GM12878 (cell line): ENCODE results near the gene NFKBIZ. TPM values are rescaled to one million over a fixed set of nuclear protein-coding genes. Genes with fewer than 3 reads are reported as not detected.

Experiments used
- ATAC-seq: fragments of 200-7000 bp; cut with Tn5 transposase; 3 replicates; pipeline ENCODE4 v1.9.1; 2020; ENCODE audit warnings: mild to moderate bottlenecking, moderate library complexity
- BruUV-seq: library from RNA; stranded (reverse); fragments of 400-500 nt; replicated peaks from 2 replicates; lab custom pipeline; 2021; lab: Mats Ljungman, UMichigan
- CTCF ChIA-PET: fragments of 300-600 bp; sonication (Branson Sonifier 250); formaldehyde crosslinking; extraction: SDS; loops from one replicate; lab custom pipeline; 2021; ENCODE audit warnings: inconsistent platforms; lab: Yijun Ruan, JAX
- POLR2A ChIA-PET: fragments of 350-600 bp; formaldehyde crosslinking; extraction: SDS; loops from one replicate; lab custom pipeline; 2021; ENCODE audit warnings: inconsistent platforms; lab: Charles Lee
- RAD21 ChIA-PET: fragments of 300-600 bp; sonication (Branson Sonifier 250); formaldehyde crosslinking; loops from one replicate; lab custom pipeline; 2023; ENCODE audit warnings: antibody characterized with exemption; ENCODE audit not compliant: unreplicated experiment; lab: Charles Lee
- SMC1A ChIA-PET: fragments of 300-600 bp; sonication (Branson Sonifier 250); formaldehyde crosslinking; loops from one replicate; lab custom pipeline; 2023; ENCODE audit not compliant: unreplicated experiment, uncharacterized antibody; lab: Charles Lee
- DNase-seq: peaks from one replicate; pipeline ENCODE4 v3.0.0-alpha.2; 2011; ENCODE audit warnings: low read depth, low spot score
- FAIRE-seq: peaks from 3 replicates; lab custom pipeline; 2011; peaks lifted over from hg19 to GRCh38; lab: Jason Lieb, UNC
- H2AFZ ChIP-seq: 2 replicates; pipeline ENCODE4 v1.6.0; 2011; ENCODE audit warnings: low read depth, low read length, control low read depth; ENCODE audit not compliant: control insufficient read depth
- H3K27ac ChIP-seq: 2 replicates; pipeline ENCODE4 v1.5.1; 2011; ENCODE audit warnings: control low read depth; ENCODE audit not compliant: control insufficient read depth, insufficient read depth
- H3K27me3 ChIP-seq, 2 experiments: replicated peaks in 1 of 2; 2 replicates each; pipeline versions ENCODE4 v1.6.0 to v1.6.1; 2011; ENCODE audit warnings: low read length in 1 of 2; ENCODE audit not compliant: control insufficient read depth in 2 of 2, insufficient read depth in 2 of 2
- H3K36me3 ChIP-seq, 2 experiments: 2 replicates each; pipeline ENCODE4 v1.5.1; 2011; ENCODE audit warnings: low read length in 1 of 2; ENCODE audit not compliant: control insufficient read depth in 2 of 2, insufficient read depth in 2 of 2
- H3K4me1 ChIP-seq: 2 replicates; pipeline ENCODE4 v1.6.1; 2011; ENCODE audit warnings: mild to moderate bottlenecking, low read length, moderate library complexity, mixed read lengths; ENCODE audit not compliant: control insufficient read depth, insufficient read depth
- H3K4me2 ChIP-seq: 2 replicates; pipeline ENCODE4 v1.6.0; 2011; ENCODE audit warnings: control low read depth; ENCODE audit not compliant: control insufficient read depth, insufficient read depth
- H3K4me3 ChIP-seq: fragments of 200-600 bp; sonication (generic); 2 replicates; pipeline ENCODE4 v1.5.1; 2016
- H3K79me2 ChIP-seq: 2 replicates; pipeline ENCODE4 v1.6.0; 2011; ENCODE audit warnings: low read length; ENCODE audit not compliant: control insufficient read depth, insufficient read depth
- H3K9ac ChIP-seq: 2 replicates; pipeline ENCODE4 v1.8.0; 2011; ENCODE audit warnings: low read length, control low read depth, mixed read lengths; ENCODE audit not compliant: control insufficient read depth, insufficient read depth
- H3K9me3 ChIP-seq: replicated peaks from 3 replicates; pipeline ENCODE4 v1.5.1; 2011; ENCODE audit warnings: mild to moderate bottlenecking, low read length; ENCODE audit not compliant: control insufficient read depth, insufficient read depth
- H4K20me1 ChIP-seq: 2 replicates; pipeline ENCODE4 v1.6.0; 2011; ENCODE audit not compliant: control insufficient read depth, insufficient read depth
- BHLHE40 ChIP-seq, 2 experiments: fragments of 450-650 bp in 1 of 2; IDR thresholded peaks; 2 replicates each; pipeline ENCODE4 v1.6.1; 2011 to 2017; ENCODE audit warnings: low read depth in 2 of 2, borderline replicate concordance in 1 of 2, improper control_type of control experiment in 1 of 2, low read length in 1 of 2, mild to moderate bottlenecking in 1 of 2
- CBX3 ChIP-seq: fragments of 200-600 bp; sonication (generic); IDR thresholded peaks from 2 replicates; pipeline ENCODE4 v1.6.1; 2016; ENCODE audit warnings: low read depth, borderline replicate concordance
- CREM ChIP-seq: IDR thresholded peaks from 2 replicates; pipeline ENCODE4 v1.6.1; 2014; ENCODE audit warnings: antibody characterized with exemption, low read depth
- EP300 ChIP-seq, 2 experiments: fragments of 150-350 bp in 1 of 2; IDR thresholded peaks; 2 replicates each; pipeline ENCODE4 v1.6.1; 2011 to 2012; ENCODE audit warnings: low read depth in 2 of 2, low read length in 2 of 2, borderline replicate concordance in 1 of 2, improper control_type of control experiment in 1 of 2, inconsistent platforms in 1 of 2; ENCODE audit not compliant: control insufficient read depth in 1 of 2
- FOXM1 ChIP-seq: IDR thresholded peaks from 2 replicates; pipeline ENCODE4 v1.6.1; 2012; ENCODE audit warnings: low read depth, mild to moderate bottlenecking, inconsistent platforms, low read length, moderate library complexity
- IKZF2 ChIP-seq, 2 experiments: fragments of 450-650 bp; IDR thresholded peaks; 2 replicates each; pipeline ENCODE4 v1.6.1; 2017; ENCODE audit warnings: mild to moderate bottlenecking in 2 of 2, moderate library complexity in 2 of 2
- KAT2A ChIP-seq: conservative IDR thresholded peaks from 2 replicates; pipeline ENCODE4 v1.6.1; 2011; ENCODE audit warnings: low read depth, low read length; ENCODE audit not compliant: control insufficient read depth
- MEF2A ChIP-seq: IDR thresholded peaks from 2 replicates; pipeline ENCODE4 v1.6.1; 2011; ENCODE audit warnings: low read depth, mild to moderate bottlenecking, low read length, moderate library complexity; ENCODE audit not compliant: insufficient read depth
- NR2F1 ChIP-seq: fragments of 450-650 bp; conservative IDR thresholded peaks from 2 replicates; pipeline ENCODE4 v1.6.1; 2017; ENCODE audit warnings: mild to moderate bottlenecking
- RELB ChIP-seq: fragments of 450-650 bp; IDR thresholded peaks from 2 replicates; pipeline ENCODE4 v1.6.1; 2017; ENCODE audit warnings: low read depth, mild to moderate bottlenecking, moderate library complexity
- RUNX3 ChIP-seq: IDR thresholded peaks from 2 replicates; pipeline ENCODE4 v1.6.1; 2012; ENCODE audit warnings: low read length, inconsistent platforms
- SIN3A ChIP-seq: IDR thresholded peaks from 2 replicates; pipeline ENCODE4 v1.6.1; 2012; ENCODE audit warnings: low read depth, low read length, improper control_type of control experiment
- TCF7 ChIP-seq: IDR thresholded peaks from 2 replicates; pipeline ENCODE4 v1.6.1; 2014; ENCODE audit warnings: antibody characterized with exemption, borderline replicate concordance
- WRNIP1 ChIP-seq: IDR thresholded peaks from 2 replicates; pipeline ENCODE4 v1.6.1; 2011; ENCODE audit warnings: low read depth, low read length, improper control_type of control experiment, borderline replicate concordance
- YBX1 ChIP-seq: fragments of 450-650 bp; IDR thresholded peaks from 2 replicates; pipeline ENCODE4 v1.6.1; 2016; ENCODE audit warnings: antibody characterized with exemption
- ZNF384 ChIP-seq: IDR thresholded peaks from 2 replicates; pipeline ENCODE4 v1.6.1; 2012; ENCODE audit warnings: low read depth, mild to moderate bottlenecking, low read length, improper control_type of control experiment, borderline replicate concordance
- WGBS: methylation state at CpG from one replicate; pipeline ENCODE4 v1.1.6; 2016; ENCODE audit warnings: low lambda C conversion rate; ENCODE audit not compliant: insufficient replicate concordance, insufficient coverage; ENCODE audit errors: missing lambda C conversion rate; 5-methylcytosine and 5-hydroxymethylcytosine counted together
- in situ Hi-C: fragments of 300-500 bp; cut with MboI; formaldehyde crosslinking; loops from 9 replicates; pipeline ENCODE4 v1.14.3; 2018; ENCODE audit warnings: mixed read lengths
- intact Hi-C: fragments of 100-400 bp; cut with micrococcal nuclease; formaldehyde crosslinking; loops from one replicate; pipeline ENCODE4 v1.14.2; 2022; ENCODE audit not compliant: unreplicated experiment
- polyA plus RNA-seq, 11 experiments: library from polyadenylated mRNA; depleted of rRNA in 4 of 11; unstranded in 6 of 11; stranded (reverse) in 5 of 11; fragments of >200 nt; fragmentation: Nextera tagmentation in 4 of 11; fragmentation: Illumina TruSeq in 1 of 11; extraction: Ambion mirVana in 4 of 11; extraction: Trizol in 1 of 11; gene quantifications; 1 replicate in 1 of 11; 2 replicates in 10 of 11; pipeline versions ENCODE4 v1.2.1 to v1.2.3, GENCODE V29; 2011 to 2016; ENCODE audit warnings: inconsistent platforms in 2 of 11, missing spikeins in 2 of 11, low read depth in 1 of 11
- total RNA-seq, 4 experiments: library from RNA; depleted of rRNA in 3 of 4; stranded (reverse); fragments of >200 nt in 3 of 4; fragmentation: Illumina TruSeq in 1 of 4; extraction: Trizol in 1 of 4; gene quantifications; 2 replicates each; pipeline versions ENCODE4 v1.2.1 to v1.2.3, GENCODE V29; 2013 to 2021
- TF ChIP-seq, protein P1 (sequence below): fragments of 450-650 bp; IDR thresholded peaks from 2 replicates; pipeline ENCODE4 v1.6.1; 2017; ENCODE audit warnings: borderline replicate concordance
- TF ChIP-seq, protein P2 (sequence below): IDR thresholded peaks from 2 replicates; pipeline ENCODE4 v1.6.1; 2011; ENCODE audit warnings: low read depth, low read length, improper control_type of control experiment, borderline replicate concordance
- TF ChIP-seq, protein P3 (sequence below): fragments of 450-650 bp; IDR thresholded peaks from 2 replicates; pipeline ENCODE4 v1.6.1; 2014; ENCODE audit warnings: mild to moderate bottlenecking

NFKBIZ gene
- total and polyA plus RNA-seq, 10 of the 15 experiments (the other 5 are each of a cell fraction or from before 2014, with no cell fraction given) = 6.3 to 53.8 (median 17.3) TPM

- ATAC-seq = peak; percentile 93
- intact Hi-C loops = no loop called here
- TF ChIP-seq IKZF2 (IDR thresholded peaks at IDR 0.05) (no peak; a peak in 2 of 4 replicates), CBX3 (no peak), EP300 (IDR thresholded peaks at IDR 0.05; ENCODE audit: borderline replicate concordance in 1 of 2, control insufficient read depth in 1 of 2, low read depth in 2 of 2, low read length in 2 of 2) (peak in 1 of 2 experiments; percentile 47; a peak in 1 of 4 replicates), SIN3A (no peak), RUNX3 (peak; percentile 77), TCF7 (peak; percentile 89), WRNIP1 (no peak), FOXM1 (peak; percentile 41; the same call in 1 of the 2 replicates), NR2F1 (0 out of 2 replicates have a peak, but pooled peaks have one; percentile 17), BHLHE40 (IDR thresholded peaks at IDR 0.05; ENCODE audit: borderline replicate concordance in 1 of 2, low read depth in 2 of 2, low read length in 1 of 2) (no peak), RELB (peak; percentile 71; the same call in 1 of the 2 replicates), MEF2A (no peak), CREM (0 out of 2 replicates have a peak, but pooled peaks have one; percentile 43), KAT2A (no peak), ZNF384 (peak; percentile 12; the same call in 1 of the 2 replicates), YBX1 (no peak)
- TF ChIP-seq, protein P1, sequence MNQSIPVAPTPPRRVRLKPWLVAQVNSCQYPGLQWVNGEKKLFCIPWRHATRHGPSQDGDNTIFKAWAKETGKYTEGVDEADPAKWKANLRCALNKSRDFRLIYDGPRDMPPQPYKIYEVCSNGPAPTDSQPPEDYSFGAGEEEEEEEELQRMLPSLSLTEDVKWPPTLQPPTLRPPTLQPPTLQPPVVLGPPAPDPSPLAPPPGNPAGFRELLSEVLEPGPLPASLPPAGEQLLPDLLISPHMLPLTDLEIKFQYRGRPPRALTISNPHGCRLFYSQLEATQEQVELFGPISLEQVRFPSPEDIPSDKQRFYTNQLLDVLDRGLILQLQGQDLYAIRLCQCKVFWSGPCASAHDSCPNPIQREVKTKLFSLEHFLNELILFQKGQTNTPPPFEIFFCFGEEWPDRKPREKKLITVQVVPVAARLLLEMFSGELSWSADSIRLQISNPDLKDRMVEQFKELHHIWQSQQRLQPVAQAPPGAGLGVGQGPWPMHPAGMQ = no peak
- TF ChIP-seq, protein P2, sequence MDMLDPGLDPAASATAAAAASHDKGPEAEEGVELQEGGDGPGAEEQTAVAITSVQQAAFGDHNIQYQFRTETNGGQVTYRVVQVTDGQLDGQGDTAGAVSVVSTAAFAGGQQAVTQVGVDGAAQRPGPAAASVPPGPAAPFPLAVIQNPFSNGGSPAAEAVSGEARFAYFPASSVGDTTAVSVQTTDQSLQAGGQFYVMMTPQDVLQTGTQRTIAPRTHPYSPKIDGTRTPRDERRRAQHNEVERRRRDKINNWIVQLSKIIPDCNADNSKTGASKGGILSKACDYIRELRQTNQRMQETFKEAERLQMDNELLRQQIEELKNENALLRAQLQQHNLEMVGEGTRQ = no peak
- TF ChIP-seq, protein P3, sequence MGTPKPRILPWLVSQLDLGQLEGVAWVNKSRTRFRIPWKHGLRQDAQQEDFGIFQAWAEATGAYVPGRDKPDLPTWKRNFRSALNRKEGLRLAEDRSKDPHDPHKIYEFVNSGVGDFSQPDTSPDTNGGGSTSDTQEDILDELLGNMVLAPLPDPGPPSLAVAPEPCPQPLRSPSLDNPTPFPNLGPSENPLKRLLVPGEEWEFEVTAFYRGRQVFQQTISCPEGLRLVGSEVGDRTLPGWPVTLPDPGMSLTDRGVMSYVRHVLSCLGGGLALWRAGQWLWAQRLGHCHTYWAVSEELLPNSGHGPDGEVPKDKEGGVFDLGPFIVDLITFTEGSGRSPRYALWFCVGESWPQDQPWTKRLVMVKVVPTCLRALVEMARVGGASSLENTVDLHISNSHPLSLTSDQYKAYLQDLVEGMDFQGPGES = no peak
These were observed 29.6 kb upstream of the NFKBIZ start for GRCh38 chr3:101819649-101820206.

More at GRCh38 chr3:101819649-101820206, 29.6 kb upstream of the NFKBIZ start:
- Histone ChIP-seq H3K36me3 (peaks cover 2 to 7% of the 10 kb centered on the region in 2 experiments), H3K9me3 (peaks cover 5% of the 10 kb centered on the region; the same call in 2 of the 3 replicates), H3K27ac (no peak overlapping the region), H3K79me2 (no peaks in the 10 kb centered on the region), H3K4me1 (peaks cover 24% of the 10 kb centered on the region), H3K27me3 (no peaks in the 10 kb centered on the region), H3K4me2 (peak overlapping the region; percentile 47), H4K20me1 (no peaks in the 10 kb centered on the region), H2AFZ (no peak overlapping the region), H3K9ac (no peak overlapping the region), H3K4me3 (no peak overlapping the region)
- CTCF ChIA-PET = interaction anchor here (0.8 to 3.7 kb wide), 2 partner anchors 406 to 410 kb away, joined by 3 to 32 read pairs; no protein-coding TSS in a partner anchor
- WGBS = 62% methylated on average over 2 of the region's 2 CpGs
- RAD21 ChIA-PET = interaction anchor here (0.9 to 2.1 kb wide), 4 partner anchors 10 to 240 kb away, joined by 3 to 8 read pairs (median 4); no protein-coding TSS in a partner anchor
- SMC1A ChIA-PET = interaction anchor here (0.7 to 3.5 kb wide), 10 partner anchors 10 to 406 kb away, joined by 3 to 19 read pairs (median 8); no protein-coding TSS in a partner anchor
- in situ Hi-C loops = no loop called here
- DNase-seq = no peak
- POLR2A ChIA-PET = interaction anchor here (1.5 kb wide), 1 partner anchor 10 kb away, joined by 3 read pairs; no protein-coding TSS in a partner anchor
- FAIRE-seq = no peak
- BruUV-seq = no TSS peak
